Measurements from ENCODE around the gene KRT6A.

The KRT6A gene

DNA sequence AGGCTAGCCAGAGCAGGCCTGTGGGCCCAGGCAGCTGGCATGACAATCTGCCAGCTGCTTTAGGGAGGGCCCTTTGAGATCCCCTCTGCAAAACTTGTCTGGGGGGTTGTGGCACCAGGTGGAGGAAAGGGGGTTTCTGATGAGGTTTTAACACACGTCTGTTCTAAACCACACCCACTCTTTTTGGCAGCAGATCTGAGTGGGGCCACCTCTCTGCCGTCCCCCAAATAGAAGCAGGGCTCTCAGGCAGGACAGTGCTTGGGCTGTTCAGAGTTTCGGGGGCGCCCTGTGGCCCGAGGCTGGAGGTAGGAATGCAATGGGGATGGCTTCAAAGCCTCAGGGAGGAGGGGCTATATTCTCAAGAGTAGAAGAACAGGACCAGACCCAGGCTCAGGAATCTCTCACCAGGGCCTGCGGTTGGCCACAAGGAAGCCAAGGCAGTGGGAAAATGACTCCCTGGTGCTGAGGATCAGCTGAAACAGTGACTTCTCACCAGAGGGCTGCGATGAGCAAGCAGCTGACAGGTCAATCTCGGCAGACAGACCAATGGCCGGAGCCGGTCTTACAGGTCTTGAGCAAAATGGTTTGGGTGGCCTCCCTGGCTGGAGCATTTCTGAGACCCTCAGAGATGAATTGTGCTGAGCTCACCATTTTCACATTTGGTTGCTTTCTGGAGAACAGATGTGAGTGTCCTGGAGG, 28.7 kb upstream of the KRT6A start:
- in situ Hi-C loops (cut with HindIII; ENCODE audit: low pct_unique_long_range_greater_than_20kb, low sequenced_read_pairs) = no loop called here
- DNase-seq (ENCODE audit: low read depth in 1 of 2, low spot score in 1 of 2) = no peak
- TF ChIP-seq JUND (IDR thresholded peaks at IDR 0.05; ENCODE audit: low read depth) = no peak

DNA sequence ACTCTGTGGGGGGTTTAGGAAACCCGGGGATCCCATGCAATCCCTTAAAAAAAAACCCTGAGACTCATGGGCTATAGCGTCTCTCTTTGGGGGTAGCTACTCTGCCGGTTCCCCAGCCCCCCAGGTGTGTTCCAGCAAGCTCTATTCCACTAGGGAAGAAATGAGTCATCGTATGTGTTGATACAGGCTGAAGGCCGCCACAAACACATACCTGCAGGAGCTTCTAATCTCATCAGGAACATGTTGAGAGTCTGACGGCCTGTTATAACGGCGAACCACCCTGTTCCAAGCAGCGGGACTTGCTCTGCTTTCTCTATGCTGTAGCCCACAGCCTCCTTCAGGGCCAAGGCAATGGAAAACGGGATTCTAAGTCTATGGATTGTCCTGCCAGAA, 28.1 kb upstream of the KRT6A start:
- no peak for DNase-seq (ENCODE audit: low read depth in 1 of 2, low spot score in 1 of 2)
- in situ Hi-C loops (cut with HindIII; ENCODE audit: low pct_unique_long_range_greater_than_20kb, low sequenced_read_pairs) = no loop called here
- no peak for TF ChIP-seq JUND (IDR thresholded peaks at IDR 0.05; ENCODE audit: low read depth)

DNA sequence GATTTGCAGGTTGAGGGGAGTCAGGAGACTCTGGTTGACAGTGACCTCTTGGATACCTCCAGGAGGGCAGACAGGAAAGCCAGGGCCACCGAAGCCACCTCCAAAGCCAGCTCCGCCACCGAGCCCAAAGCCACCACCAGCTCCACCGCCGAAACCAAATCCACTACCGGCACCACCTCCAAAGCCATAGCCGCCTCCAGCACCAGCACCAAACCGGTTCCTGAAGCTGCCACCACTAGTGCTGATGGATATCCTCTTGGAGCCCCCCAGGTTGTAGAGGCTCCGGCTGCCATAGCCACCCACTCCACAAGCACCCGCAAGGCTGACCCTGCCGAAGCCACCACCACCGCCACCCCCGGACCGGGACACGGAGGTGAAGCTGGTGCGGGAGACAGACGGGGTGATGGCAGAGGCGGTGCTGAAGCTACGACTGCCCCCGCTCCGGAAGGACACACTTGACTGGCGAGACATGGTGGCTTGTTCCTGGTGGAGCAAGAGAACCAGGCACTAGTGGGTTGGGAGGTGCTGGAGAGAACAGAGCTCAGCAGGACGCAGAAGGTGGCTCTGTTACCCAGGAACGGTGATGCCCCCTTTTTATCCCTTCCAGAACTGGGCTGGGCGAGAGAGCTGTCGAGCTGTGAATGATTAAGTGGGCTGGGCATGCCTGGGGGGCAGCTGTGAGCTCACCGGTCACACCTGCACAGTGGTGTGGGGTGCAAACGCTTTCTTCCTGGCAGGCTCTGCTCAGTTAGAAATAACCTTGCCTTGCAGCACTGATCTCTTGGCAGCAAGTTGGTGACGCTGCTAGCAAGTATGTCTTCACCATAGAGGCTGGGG, 27.0 kb upstream of the KRT6A start, which contains the start of gene KRT5:
Gene KRT5 (minus strand): TSS at position 569 of the 837 bp plus-strand sequence. CDS start 98 bp downstream, at position 471.
- no peak for DNase-seq (ENCODE audit: low read depth in 1 of 2, low spot score in 1 of 2)
- TF ChIP-seq JUND (IDR thresholded peaks at IDR 0.05; ENCODE audit: low read depth) = no peak
- in situ Hi-C loops (cut with HindIII; ENCODE audit: low pct_unique_long_range_greater_than_20kb, low sequenced_read_pairs) = no loop called here

DNA sequence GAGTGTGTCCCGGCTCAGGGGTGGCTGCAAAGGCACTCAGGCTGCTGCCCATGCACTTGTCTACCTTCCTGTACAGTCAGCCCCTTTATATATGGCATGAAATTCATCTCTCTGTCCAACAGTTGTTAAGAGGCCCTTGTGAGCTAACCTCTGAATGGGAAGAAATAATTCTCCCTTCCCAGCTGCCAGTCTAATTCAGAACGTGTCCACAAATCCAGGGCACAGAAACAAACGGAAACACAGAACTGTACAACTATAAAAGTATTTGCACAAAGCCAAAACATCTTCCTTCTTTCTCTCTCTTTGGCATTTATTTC, 26.3 kb upstream of the KRT6A start:
- in situ Hi-C loops (cut with HindIII; ENCODE audit: low pct_unique_long_range_greater_than_20kb, low sequenced_read_pairs) = no loop called here
- TF ChIP-seq JUND (IDR thresholded peaks at IDR 0.05; ENCODE audit: low read depth) = no peak
- no peak for DNase-seq (ENCODE audit: low read depth in 1 of 2, low spot score in 1 of 2)

DNA sequence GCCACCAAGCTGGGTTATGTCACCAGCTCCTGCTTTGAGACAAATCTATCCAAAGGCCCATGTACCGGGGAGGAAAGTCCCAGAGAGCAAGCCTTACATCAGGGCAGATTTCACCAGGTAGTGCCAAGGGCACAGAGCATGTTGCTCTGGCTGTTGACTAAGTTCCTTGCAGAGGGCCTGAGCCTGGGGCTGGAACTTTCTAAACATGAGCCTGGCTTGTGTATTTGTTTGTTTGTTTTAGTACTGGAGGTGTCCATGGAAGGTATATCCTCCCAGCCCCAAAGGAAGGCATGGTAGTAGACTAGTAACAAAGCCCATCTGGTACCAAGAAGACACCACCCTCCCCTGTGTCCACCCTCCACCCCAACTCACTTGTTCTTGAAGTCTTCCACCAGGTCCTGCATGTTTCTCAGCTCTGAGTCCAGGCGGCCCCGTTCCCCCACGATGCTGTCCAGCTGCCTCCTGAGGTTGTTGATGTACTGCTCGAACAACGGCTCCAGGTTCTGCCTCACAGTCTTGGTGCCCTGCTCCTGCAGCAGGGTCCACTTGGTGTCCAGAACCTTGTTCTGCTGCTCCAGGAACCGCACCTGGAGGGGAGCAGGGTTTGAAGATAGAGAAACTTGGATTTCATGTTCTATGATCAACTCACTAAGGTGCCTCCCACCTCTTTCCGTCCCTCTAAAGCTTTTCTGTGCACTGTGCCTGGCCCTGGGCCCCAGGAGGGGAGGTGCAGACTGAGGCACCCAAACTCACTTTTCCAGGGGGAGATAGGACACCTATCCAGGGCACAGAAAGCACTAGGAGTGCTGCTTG, 25.7 kb upstream of the KRT6A start:
- TF ChIP-seq JUND (IDR thresholded peaks at IDR 0.05; ENCODE audit: low read depth) = no peak
- in situ Hi-C loops (cut with HindIII; ENCODE audit: low pct_unique_long_range_greater_than_20kb, low sequenced_read_pairs) = no loop called here
- DNase-seq (ENCODE audit: low read depth in 1 of 2, low spot score in 1 of 2) = no peak

DNA sequence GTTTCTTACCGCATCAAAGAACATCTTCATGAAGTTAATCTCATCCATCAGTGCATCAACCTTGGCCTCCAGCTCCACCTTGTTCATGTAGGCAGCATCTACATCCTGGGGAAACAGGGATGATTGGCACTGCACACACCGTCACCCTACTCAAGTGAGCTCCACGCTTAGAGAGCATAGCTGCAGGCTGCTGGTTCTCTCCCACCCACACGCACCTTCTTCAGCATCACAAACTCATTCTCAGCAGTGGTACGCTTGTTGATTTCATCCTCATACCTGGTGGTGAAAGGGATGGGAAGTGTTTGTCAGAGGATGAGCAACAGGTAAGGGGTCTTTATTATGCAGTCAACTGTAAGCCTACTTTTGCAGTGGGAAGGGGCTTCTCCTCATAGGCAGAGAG, 24.8 kb upstream of the KRT6A start:
- DNase-seq (ENCODE audit: low read depth in 1 of 2, low spot score in 1 of 2) = no peak
- TF ChIP-seq JUND (IDR thresholded peaks at IDR 0.05; ENCODE audit: low read depth) = no peak
- in situ Hi-C loops (cut with HindIII; ENCODE audit: low pct_unique_long_range_greater_than_20kb, low sequenced_read_pairs) = no loop called here

DNA sequence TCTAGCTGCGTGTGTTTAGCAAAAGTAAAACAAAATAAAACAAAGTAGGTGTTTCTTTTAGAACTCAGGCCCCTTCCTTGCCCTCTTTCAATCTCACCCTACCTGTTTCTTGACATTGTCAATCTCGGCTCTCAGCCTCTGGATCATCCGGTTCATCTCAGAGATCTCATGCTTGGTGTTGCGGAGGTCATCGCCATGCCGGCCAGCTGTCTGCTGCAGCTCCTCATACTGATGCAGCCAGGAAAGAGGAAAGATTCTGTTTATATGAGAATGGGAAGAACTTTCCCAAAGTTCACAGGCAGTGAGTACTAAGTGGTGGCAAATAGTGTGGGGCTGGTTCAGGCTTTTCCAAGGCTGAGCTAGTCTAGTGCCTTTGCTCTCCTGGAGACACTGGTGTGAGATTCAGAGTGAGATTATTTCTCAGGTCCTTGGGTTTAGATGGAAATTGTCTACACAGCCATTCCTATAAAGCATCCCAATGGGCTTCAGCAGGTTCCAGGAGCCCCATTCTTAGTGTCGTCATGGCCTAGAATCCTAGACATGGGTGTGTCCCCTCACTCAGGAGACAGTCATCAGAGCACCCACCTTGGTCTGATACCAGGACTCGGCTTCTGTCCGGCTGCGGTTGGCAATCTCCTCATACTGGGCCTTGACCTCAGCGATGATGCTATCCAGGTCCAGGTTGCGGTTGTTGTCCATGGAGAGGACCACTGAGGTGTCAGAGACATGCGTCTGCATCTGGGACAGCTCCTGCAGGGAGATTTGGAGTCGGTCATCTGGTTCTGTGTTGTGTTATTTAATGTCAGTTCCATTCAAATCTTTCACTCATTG, 24.2 kb upstream of the KRT6A start:
- DNase-seq (ENCODE audit: low read depth in 1 of 2, low spot score in 1 of 2) = no peak
- TF ChIP-seq JUND (IDR thresholded peaks at IDR 0.05; ENCODE audit: low read depth) = no peak
- in situ Hi-C loops (cut with HindIII; ENCODE audit: low pct_unique_long_range_greater_than_20kb, low sequenced_read_pairs) = no loop called here

DNA sequence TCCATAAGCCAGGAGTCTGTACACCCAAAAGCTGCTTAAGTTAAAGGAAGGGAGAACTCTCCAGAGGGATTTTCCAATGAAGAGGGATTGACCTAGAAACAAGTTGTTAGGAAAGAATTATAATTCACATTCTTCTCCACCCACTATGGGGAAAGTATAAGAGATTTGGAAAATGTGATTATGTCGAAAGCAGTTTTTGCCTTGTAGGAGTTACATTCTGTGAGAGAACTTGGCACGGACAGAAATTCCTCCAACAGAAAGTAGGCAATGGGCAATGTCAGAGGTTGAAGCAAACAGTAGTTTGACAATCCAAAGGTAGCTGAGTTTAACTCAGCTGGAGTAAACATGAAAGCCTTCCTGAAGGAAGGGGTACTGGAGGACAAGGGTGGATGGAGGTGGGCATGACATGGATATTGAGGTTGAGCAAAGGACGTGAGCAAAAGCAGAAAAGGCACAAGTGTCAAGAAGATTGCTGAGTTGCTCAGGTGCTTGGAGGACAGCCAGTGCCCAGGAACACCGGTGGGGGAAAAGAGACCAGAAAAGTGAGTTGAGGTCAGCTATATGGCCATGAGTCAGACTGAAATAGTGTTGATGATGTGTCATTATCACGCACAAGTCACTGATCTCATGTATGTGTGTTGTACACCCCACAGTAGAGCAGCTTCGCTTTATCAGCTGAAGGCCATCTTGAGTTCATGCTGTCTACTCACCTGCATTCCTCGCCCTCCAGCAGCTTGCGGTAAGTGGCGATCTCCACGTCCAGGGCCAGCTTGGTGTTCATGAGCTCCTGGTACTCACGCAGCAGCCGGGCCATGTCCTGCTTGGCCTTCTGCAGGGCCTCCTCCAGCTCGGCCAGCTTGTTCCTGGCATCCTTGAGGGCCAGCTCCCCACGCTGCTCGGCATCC, 23.1 kb upstream of the KRT6A start:
- DNase-seq (ENCODE audit: low read depth in 1 of 2, low spot score in 1 of 2) = no peak
- in situ Hi-C loops (cut with HindIII; ENCODE audit: low pct_unique_long_range_greater_than_20kb, low sequenced_read_pairs) = no loop called here
- no peak for TF ChIP-seq JUND (IDR thresholded peaks at IDR 0.05; ENCODE audit: low read depth)

DNA sequence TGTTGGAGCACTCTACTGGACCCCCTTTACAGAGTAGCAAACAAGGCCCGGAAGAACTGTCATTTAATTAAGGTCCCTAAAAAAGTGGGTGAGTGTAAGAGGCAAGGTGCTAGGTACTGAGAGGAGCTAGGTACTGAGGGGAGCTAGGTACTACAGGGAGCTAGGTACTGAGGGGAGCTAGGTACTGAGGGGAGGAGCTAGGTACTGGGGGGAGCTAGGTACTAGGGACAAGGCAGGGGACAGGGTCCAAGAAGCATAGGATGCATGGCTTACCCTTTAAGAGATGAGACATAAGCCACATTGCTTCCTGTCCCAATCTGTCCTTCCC, 22.2 kb upstream of the KRT6A start:
- in situ Hi-C loops (cut with HindIII; ENCODE audit: low pct_unique_long_range_greater_than_20kb, low sequenced_read_pairs) = no loop called here
- no peak for DNase-seq (ENCODE audit: low read depth in 1 of 2, low spot score in 1 of 2)
- TF ChIP-seq JUND (IDR thresholded peaks at IDR 0.05; ENCODE audit: low read depth) = no peak

DNA sequence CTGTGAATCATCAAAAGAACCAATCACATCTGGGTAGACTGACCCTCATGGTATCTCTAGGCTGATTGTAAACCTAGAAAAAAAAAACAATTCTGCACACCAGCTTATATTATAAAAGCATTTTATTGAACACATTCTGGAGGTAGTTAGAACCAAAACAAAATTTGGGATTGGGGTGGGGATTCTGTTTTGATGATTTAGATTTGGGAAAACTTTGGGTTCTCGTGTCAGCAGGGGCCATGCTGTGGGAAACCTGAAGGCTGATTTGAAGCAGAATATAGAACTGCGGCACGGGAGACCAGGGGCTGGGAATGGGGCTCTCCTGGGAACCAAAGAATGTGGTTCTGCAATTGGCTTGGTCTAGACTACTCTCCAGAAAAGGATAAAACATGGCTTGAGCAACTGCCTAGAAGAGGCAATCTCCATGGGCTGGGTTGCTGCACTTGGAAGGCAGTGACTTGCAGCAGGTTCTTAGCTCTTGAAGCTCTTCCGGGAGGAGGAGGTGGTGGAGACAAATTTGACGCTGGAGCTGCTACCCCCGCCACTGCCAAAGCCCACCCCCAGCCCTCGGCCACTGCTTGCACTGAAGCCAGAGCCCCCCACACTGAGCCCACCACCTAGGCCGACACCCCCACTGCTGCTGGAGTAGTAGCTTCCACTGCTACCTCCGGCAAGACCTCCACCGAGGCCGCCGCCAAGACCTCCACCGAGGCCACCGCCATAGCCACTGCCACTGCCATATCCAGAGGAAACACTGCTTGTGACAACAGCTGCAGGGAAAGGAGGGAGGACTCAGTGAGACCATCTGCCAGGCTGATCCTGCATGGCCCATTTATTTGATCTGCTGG, 21.6 kb upstream of the KRT6A start:
- no peak for DNase-seq (ENCODE audit: low read depth in 1 of 2, low spot score in 1 of 2)
- no peak for TF ChIP-seq JUND (IDR thresholded peaks at IDR 0.05; ENCODE audit: low read depth)
- in situ Hi-C loops (cut with HindIII; ENCODE audit: low pct_unique_long_range_greater_than_20kb, low sequenced_read_pairs) = no loop called here

DNA sequence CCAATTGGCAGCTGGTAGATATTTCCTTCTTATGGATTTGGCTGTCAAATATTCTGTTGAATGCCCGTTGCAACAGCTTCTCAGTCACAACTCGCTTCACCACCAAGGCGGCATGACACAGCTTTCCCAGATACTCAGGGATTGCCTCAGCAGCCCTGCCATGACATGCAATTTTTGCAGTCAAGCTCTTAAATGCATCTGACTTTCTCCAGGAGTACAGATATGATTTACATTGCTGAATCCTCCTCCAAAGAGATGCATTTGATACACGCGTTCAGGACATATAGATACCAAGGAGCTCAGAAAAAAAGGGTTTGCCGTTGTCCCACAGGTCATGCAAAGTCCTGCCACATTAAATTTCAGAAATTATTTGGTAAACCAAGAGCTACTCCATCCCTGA, 20.7 kb upstream of the KRT6A start:
- in situ Hi-C loops (cut with HindIII; ENCODE audit: low pct_unique_long_range_greater_than_20kb, low sequenced_read_pairs) = no loop called here
- no peak for DNase-seq (ENCODE audit: low read depth in 1 of 2, low spot score in 1 of 2)
- no peak for TF ChIP-seq JUND (IDR thresholded peaks at IDR 0.05; ENCODE audit: low read depth)
